ENCODE measurements around the gene ARPC5. TPM values are rescaled to one million over a fixed set of nuclear protein-coding genes. Genes with fewer than 3 reads are reported as not detected.

ARPC5 gene
- total and polyA plus RNA-seq, 8 donors = 130 to 208 (median 147) TPM

DNA sequence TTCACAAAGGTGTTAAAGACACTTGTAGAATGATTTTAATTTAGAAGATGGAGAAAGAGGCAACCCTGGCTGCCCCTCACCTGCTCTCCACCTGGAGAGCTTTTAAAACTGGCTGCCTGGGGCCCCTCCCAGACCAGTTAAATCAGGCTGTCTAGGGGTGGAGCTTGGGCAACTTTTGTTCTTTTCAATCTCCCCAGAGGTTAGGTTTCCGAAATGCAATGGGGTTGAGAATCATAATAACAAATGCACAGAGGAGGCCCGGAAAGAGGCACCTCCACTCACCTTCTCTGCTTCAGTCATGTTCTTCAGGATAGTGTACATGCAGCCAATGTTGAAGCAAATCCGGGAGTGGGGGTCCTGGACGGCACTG, 45.7 kb downstream of the ARPC5 start:
- ATAC-seq (no peak), DNase-seq (no peak)
- peak overlapping the region; percentile 5 to 50 for H3K4me3 ChIP-seq
- H3K36me3 ChIP-seq = peaks cover 0 to 23% of the 10 kb centered on the region in 2 donors
- peak overlapping the region; percentile 76 to 93 for H3K27ac ChIP-seq
- H3K4me1 ChIP-seq = peaks cover 0 to 63% of the 10 kb centered on the region in 2 donors
- TF ChIP-seq, protein P1, sequence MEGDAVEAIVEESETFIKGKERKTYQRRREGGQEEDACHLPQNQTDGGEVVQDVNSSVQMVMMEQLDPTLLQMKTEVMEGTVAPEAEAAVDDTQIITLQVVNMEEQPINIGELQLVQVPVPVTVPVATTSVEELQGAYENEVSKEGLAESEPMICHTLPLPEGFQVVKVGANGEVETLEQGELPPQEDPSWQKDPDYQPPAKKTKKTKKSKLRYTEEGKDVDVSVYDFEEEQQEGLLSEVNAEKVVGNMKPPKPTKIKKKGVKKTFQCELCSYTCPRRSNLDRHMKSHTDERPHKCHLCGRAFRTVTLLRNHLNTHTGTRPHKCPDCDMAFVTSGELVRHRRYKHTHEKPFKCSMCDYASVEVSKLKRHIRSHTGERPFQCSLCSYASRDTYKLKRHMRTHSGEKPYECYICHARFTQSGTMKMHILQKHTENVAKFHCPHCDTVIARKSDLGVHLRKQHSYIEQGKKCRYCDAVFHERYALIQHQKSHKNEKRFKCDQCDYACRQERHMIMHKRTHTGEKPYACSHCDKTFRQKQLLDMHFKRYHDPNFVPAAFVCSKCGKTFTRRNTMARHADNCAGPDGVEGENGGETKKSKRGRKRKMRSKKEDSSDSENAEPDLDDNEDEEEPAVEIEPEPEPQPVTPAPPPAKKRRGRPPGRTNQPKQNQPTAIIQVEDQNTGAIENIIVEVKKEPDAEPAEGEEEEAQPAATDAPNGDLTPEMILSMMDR (IDR thresholded peaks at IDR 0.05) = no peak
- H3K9me3 ChIP-seq = no peaks in the 10 kb centered on the region
- intact Hi-C loops (cut with DNase I) = no loop called here
- no peaks in the 10 kb centered on the region for H3K27me3 ChIP-seq

DNA sequence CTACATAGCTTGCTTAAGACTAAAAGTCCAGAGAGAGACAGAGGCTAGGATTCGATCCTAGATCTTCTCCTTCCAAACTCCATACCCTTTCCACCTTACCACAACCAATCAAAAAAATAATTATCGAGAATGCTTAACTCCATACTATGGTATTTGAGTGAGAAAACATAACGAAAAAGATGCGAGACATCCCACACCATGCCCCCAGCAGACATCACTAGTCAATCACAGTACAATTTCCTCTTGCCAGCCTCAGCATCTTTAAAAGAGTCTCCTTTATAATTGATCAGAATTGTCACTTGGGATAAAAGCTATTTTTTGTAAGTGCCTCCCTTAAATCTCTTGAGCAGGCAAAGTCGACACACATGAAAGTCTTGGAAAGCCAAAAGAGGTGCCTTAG, 46.2 kb downstream of the ARPC5 start:
- ATAC-seq (no peak), DNase-seq (no peak)
- Histone ChIP-seq H3K36me3 (peaks cover 0 to 28% of the 10 kb centered on the region in 2 donors), H3K4me3 (peak overlapping the region; percentile 5 to 50), H3K9me3 (no peaks in the 10 kb centered on the region), H3K27ac (peak overlapping the region; percentile 76 to 93), H3K27me3 (no peaks in the 10 kb centered on the region), H3K4me1 (peaks cover 0 to 68% of the 10 kb centered on the region in 2 donors)
- TF ChIP-seq, protein P1 (IDR thresholded peaks at IDR 0.05) = no peak
- intact Hi-C loops (cut with DNase I) = no loop called here

DNA sequence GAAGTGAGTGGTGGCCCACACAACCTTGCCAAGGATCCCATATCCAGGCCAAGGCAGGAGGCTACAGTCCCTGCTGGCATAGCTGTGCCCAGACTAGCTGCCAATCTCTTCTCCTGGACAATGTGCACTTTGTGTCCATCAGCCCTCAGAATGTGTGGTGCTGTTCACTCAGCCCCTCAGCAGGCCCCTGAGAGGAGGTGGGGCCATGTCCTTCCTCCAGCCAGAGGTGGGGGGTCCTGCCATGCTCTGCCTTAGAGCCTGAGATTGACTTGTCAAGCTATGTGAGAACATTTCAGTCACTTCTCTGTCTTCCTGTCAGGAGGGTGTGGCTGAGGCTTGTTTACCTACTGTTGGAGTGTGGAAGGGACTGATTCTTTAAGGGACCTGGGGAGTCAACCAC, 46.8 kb downstream of the ARPC5 start:
- peaks cover 0 to 68% of the 10 kb centered on the region in 2 donors for H3K4me1 ChIP-seq
- ATAC-seq = peak; percentile 64
- intact Hi-C loops (cut with DNase I) = no loop called here
- H3K27me3 ChIP-seq = no peaks in the 10 kb centered on the region
- DNase-seq = no peak
- H3K4me3 ChIP-seq = peak overlapping the region; percentile 5 to 50
- no peaks in the 10 kb centered on the region for H3K9me3 ChIP-seq
- H3K27ac ChIP-seq = peak overlapping the region; percentile 76 to 93
- TF ChIP-seq, protein P1 (IDR thresholded peaks at IDR 0.05) = no peak
- H3K36me3 ChIP-seq = peaks cover 0 to 33% of the 10 kb centered on the region in 2 donors

DNA sequence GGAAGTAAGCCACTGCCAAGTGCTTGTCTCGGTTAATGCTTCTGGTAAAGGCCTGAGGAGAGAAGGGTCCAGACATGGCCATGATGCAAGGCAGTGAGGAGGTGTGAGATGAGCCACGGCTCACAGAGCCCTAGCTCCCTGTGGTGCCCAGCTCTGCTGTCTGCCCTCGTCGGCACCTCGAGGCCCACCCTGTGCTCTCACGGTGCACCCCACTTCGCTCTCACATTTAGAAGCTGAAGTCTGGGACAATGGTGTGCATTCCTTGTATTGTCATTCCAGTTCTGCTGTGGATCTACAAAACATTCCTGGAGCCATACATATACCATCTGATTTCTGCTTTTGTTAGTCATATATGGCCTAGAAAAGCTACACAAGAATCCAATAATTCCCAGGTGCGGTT, 48.7 kb downstream of the ARPC5 start:
- H3K9me3 ChIP-seq = no peaks in the 10 kb centered on the region
- H3K4me3 ChIP-seq = peak overlapping the region in 1 of 2 donors; percentile 50
- no peaks in the 10 kb centered on the region for H3K27me3 ChIP-seq
- TF ChIP-seq, protein P1 (IDR thresholded peaks at IDR 0.05) = no peak
- intact Hi-C loops (cut with DNase I) = no loop called here
- ATAC-seq = no peak
- peak overlapping the region in 1 of 2 donors; percentile 93 for H3K27ac ChIP-seq
- no peak for DNase-seq
- H3K4me1 ChIP-seq = peaks cover 0 to 67% of the 10 kb centered on the region in 2 donors
- peaks cover 0 to 36% of the 10 kb centered on the region in 2 donors for H3K36me3 ChIP-seq

DNA sequence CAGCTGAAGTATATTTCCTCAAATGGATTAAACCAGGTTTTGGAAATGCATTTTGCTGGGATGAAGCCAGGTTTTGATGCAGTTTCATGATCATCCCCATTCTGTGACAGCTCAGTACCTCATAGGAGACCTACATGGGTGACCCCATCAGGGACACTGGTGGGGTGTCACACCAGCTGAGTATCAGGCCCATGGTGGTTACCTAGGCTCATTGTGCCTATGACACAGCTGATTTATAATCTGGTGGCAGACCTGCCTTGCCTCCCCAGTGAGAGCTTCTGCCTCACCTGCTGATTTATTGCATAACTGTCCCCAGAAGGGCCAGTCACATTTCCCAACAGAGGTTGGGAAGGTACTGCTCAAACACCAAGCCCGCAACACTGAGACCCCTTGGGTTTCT, 49.1 kb downstream of the ARPC5 start:
- peak overlapping the region in 1 of 2 donors; percentile 50 for H3K4me3 ChIP-seq

More for the DNA sequence above, 49.1 kb downstream of the ARPC5 start:
- no peak for DNase-seq
- no peaks in the 10 kb centered on the region for H3K9me3 ChIP-seq
- H3K27me3 ChIP-seq = no peaks in the 10 kb centered on the region
- peak overlapping the region in 1 of 2 donors; percentile 93 for H3K27ac ChIP-seq
- no peak for ATAC-seq
- intact Hi-C loops (cut with DNase I) = no loop called here
- H3K36me3 ChIP-seq = peaks cover 0 to 41% of the 10 kb centered on the region in 2 donors
- TF ChIP-seq, protein P1 (IDR thresholded peaks at IDR 0.05) = no peak
- H3K4me1 ChIP-seq = peaks cover 0 to 67% of the 10 kb centered on the region in 2 donors

Data from left lung (tissue), 10 donors.